GM19468 (cell line): ENCODE results near the gene CTSW.

Experiments
- ATAC-seq: cut with Tn5 transposase; IDR thresholded peaks from one replicate; pipeline ENCODE4 v1.9.1; 2021; ENCODE audit warnings: mild to moderate bottlenecking, moderate library complexity, moderate number of reproducible peaks; ENCODE audit not compliant: unreplicated experiment; ENCODE audit errors: extremely low read depth

CTSW gene

DNA sequence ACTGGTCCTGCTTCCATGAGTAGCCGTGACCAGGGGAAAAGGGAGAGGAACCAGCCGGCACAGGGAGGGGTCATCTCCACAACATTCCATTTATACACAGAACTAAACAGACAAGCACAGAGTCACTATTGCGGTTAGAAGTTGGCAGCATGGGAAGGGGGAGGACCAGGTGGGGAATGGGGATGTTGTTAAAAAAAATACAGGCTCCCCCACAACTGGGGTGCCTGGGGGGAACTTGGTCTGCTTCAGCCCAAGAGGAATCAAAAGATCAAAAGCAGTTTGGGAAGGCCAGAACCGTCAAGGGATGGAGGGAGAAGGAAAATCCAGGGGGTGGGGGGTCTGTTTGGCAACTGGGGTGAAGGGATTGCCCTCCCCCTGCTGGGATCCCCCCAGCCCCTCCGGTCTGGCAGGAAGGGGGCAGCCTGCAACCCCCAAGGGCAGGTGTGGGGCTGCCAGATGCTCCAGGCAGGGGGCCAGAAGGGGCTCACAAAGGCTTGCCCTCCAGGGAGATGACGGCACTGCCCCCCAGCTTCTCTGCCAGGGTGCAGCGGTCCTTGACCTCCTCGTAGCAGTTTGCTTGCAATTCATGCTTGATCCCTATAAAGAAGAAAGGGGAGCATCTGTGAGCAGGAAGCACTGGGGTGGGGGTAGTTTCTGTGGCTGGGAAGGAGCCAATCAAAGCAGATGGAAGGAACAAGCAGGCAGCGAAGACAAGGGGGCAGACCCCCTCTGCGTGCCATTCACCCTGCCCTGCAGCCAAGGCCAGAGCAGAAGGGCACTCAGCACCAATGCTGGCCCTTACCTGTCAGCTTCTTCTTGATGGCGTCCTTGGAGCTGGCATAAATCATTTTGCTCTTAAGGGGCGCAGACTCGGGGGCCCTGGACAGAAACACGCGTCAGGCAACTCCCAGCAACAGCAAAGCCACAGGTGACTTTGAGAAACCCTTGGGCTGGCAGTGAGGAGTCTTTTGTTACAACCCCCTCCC, 24.5 kb upstream of the CTSW start:
- no peak for ATAC-seq

DNA sequence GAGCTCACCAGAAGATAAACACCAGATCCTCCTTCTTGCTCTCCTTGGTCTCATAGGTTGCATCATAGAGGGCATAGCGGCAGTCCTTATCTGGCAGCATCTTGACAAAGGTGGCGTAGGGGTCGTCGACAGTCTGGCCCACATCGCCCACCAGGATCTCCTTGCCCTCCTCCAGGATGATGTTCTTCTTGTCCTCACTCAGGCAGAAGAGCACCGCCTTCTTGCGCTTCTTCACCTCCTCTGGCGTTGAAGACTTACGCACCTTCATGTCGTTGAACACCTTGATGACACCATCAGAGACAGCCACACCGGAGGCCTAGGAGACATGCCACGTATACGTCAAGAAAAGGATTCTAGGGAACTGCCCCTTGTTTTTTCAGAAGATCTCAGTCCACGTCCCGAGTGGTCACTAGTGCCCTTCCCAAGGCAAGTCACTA, 23.7 kb upstream of the CTSW start:
- no peak for ATAC-seq

DNA sequence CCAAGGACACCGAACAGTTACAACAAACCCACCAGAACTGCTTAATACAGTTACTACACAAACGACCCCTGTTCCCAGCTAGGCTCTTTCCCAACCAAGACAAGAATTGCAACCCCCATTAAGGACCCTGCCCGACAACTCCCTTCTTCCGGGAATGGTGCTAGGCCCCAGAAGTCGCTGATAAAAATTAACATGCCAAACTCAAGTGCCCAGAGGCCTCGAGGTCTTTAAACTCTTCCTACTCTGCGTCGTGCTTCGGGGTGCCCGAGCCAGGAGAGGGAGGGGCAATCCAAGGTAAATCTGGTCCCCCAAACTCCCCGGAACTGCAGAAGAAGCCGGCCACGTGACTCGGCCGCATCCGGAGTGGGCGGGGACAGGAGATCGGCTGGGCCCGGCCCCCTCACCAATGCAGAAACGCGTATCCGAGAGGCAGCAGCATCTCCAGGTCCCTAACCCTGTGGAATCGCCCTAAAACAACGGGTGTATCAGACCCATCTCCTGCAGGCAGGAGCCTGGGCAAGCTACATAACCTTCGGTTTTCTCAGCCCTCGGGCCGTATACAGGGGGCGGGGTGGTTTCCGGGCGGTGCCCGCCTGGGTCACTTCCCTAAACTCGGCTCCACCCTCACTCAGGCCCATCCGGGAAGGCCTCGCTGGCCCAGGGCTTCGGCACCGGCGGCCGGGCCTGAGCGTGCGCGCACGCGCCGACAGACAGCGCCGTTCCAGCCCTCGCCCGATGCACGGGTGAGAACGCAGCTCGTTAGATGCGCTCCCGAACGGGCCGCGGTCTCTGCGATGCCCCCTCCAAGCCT, 22.7 kb upstream of the CTSW start:
- ATAC-seq: peak; percentile 14

DNA sequence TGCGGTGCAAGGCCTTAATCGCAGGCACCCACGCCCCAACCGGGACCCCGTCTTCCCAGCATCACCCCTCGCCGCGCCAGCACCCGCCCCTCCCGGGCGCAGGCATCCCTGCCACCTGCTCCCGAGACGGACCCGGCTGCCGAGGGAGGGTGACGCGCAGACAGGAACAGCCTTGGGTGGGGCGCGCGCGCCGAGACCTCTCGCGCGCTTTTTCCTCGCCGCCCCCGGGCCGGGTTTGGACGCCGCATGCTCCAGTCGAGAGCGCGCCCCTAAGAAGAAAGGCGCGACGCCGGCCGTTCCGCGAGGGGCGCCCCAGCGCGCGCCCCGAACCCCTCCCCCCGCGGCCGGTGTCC, 22.2 kb upstream of the CTSW start:
- no peak for ATAC-seq

DNA sequence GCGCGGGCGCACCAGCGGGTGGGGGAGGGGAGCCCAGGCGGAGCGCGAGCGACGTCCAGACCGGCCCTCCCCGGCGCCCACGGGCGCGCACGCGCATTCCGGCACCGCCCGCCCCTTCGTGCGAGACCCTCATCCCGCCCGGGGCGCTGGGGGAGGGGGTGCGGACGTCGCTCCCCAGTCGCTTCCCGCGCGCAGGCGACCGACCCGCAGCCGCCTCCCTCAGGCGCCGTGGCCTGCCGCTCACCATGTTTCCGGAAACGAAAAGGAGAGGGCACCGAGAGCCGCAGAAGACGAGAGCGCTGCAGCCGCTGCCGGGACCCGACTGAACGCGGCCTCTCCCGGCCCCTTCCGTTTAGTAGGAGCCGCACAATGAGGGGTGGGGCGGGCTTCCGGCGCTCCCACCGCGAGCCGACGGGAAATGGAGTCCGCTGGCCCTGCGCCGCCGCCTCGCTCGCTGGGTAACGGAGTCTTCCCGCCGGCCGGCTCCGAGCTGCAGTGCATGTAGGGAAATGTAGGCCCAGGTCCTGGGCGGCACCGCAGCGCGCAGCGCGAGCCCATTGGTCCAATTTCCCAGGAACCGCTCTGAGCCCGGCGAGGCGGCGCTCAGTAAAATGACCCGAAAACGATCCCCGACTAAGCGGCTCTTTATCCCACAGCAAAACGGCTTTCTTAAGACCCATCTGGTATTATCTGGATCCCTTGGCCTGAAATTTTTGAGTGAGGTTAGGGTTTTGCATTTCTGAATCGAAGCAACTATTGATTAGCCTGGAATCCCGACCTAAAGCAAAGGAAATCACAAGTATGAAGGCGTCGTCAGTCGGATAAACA, 21.6 kb upstream of the CTSW start, which contains the start of gene CFL1:
Gene CFL1 (minus strand): TSS at position 328 of the 828 bp plus-strand sequence. CDS start 81 bp downstream, at position 247.
- peak; percentile 30 for ATAC-seq

DNA sequence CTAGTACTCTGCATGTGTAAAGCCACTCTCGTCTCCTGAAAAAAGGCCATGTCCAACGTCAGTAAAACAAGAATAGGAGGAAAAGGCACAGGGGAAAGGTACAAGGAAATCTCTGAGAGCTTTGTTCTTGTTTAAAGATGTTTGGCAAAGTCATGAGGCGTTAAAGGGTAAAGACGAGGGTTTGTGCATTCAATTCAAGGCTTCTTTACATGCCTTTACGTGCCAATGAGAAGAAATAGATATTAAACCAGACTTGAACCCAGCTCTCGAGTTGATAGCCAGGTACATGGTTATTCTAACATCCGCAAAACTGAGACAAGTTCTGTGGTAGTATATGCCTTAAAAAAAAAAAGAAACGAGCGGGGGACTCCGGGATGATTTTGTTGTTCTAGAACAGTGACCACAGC, 21.0 kb upstream of the CTSW start:
- ATAC-seq: no peak

DNA sequence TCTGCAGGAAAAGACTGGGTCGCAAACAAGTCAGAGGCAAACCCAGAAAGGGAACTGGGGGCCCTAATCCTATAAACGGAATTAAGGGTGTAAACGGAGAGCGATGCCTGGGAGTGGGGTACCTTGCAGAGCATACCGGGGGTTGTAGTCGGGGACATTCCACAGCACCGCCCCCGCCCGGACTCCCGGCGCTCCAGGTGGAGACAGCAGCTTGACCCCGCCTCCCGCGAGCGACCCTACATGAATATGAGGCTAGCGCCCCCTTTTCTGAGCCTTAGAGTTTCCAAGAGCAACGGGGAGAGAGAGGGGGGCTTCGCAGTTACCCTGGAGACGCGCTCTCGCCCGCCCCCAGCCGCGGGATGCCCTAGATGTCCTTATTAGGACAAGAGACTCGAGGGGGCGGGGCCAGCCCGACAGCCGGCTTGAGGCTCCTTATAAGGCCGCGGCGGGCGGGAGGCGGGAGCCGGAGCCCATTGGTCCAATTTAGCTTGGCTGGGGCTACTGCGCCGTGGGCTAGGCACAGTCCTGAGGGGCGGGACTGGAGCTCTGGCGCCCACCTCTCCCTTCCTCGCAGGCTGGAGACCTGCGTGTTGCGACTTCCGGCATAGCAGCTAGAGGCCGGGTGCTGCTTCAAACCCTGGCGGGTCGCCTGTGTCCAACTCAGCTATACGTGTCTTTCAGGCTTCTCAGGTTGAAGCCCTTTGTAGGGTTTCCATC, 20.4 kb upstream of the CTSW start:
- peak; percentile 31 for ATAC-seq

DNA sequence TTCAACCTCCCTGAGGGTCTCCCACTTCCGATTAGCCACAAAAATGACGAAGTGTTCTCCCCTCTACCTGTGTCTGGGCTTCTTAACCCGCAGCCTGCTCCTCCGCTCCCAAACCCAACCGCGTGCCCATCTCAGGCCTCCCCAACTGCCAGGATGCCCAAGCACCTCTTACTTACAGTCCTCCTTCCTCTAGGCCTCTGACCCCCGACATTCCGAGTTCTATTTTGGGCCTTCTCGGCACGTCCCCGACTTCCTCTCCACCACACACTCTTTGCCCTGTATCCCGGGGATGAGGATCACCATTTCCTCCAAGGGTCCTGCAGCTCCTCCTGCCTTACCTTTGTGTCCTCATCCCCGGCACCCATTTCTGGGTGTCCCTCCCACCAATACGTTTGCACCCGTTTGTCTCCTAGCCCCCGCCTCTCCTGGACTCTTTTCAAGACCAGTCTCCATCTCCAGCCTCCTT, 19.8 kb upstream of the CTSW start:
- no peak for ATAC-seq

DNA sequence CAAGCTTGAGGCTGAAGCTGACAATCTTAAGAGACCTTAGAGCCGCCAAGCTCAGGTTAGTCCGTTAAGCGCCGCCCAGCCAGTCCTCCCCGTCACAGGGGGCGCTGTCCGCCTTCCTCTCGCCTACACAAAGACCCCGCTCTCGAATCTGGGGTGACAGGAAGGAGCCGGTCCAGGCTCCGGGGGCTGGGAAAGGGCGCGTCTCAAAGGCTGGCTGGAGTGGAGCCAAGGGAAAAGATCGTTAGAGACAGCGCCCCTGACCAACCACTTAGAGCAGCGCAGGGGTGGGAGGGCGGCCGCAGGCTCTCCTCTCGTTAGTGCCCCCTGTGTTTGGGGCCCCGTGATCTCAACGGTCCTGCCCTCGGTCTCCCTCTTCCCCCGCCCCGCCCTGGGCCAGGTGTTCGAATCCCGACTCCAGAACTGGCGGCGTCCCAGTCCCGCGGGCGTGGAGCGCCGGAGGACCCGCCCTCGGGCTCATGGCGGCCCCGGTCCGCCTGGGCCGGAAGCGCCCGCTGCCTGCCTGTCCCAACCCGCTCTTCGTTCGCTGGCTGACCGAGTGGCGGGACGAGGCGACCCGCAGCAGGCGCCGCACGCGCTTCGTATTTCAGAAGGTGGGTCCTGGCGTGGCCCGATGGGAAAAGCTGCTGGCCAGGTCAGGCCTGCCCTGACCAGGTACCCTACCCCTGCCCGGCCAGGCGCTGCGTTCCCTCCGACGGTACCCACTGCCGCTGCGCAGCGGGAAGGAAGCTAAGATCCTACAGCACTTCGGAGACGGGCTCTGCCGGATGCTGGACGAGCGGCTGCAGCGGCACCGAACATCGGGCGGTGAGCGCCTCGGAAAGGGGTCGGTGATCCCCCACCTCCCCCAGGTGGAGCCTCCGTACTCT, 19.1 kb upstream of the CTSW start, which contains the start of gene MUS81:
Gene MUS81 (plus strand): TSS at position 156 of the 887 bp plus-strand sequence. CDS start 321 bp downstream, at position 477.
- ATAC-seq: no peak

DNA sequence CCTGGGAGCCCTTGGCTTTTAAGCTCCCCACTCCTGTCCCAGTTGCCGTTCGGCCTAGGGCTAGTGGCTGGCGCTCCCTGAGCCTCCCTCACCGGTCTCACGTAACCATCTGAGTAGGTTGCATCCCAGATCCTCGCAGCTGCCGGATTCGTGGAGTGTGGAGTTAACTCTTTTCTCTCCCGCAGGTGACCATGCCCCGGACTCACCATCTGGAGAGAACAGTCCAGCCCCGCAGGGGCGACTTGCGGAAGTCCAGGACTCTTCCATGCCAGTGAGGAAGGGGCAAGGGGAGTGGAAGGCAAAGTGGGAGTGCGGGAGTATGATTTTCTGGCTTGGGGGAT, 18.5 kb upstream of the CTSW start:
- ATAC-seq: no peak

DNA sequence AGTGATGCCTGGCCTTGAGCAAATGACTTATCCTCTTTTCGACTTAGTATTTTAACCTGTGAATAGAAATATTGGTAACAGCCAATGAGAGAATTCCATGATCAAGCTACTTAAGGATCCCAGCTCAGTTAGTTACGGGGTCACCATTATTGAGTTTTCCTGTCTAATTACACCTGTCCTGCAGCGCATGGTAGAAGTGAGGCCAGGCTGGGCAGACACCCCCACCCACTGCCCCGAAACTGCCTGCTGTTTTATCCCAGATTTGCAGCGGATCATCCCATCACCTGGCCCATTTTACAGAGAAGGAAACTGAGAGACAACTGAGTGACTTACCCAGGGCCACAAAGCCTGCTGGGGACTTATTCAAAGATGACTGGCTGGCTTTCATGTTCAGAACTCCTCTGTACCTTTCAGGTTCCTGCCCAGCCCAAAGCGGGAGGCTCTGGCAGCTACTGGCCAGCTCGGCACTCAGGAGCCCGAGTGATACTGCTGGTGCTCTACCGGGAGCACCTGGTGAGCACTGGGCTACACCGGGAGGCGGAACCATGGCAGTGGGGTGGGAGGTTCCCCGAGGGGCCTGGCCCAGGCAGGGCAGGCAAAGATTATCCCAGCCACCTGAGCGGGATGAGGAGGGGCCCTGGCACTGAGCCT, 18.0 kb upstream of the CTSW start:
- ATAC-seq: no peak

DNA sequence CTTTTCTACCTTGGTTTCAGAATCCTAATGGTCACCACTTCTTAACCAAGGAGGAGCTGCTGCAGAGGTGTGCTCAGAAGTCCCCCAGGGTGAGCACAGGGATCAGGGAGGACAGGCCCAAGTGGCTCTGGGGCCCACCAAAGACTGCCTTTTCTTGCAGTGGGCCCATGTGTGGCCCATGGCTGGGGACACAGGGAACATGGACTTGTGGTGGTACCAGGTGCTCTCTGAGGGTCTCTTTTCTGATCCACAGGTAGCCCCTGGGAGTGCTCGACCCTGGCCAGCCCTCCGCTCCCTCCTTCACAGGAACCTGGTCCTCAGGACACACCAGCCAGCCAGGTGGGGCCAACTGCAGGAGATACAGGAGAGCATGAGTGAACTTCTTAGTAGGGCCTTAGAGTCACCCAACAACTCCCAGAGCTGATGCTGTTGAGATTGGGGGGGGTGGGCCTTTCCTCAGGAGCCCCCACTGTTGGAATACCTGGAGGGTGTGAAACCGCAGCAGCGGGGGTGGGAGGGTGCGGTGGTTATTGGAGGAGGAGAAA, 17.4 kb upstream of the CTSW start:
- no peak for ATAC-seq

DNA sequence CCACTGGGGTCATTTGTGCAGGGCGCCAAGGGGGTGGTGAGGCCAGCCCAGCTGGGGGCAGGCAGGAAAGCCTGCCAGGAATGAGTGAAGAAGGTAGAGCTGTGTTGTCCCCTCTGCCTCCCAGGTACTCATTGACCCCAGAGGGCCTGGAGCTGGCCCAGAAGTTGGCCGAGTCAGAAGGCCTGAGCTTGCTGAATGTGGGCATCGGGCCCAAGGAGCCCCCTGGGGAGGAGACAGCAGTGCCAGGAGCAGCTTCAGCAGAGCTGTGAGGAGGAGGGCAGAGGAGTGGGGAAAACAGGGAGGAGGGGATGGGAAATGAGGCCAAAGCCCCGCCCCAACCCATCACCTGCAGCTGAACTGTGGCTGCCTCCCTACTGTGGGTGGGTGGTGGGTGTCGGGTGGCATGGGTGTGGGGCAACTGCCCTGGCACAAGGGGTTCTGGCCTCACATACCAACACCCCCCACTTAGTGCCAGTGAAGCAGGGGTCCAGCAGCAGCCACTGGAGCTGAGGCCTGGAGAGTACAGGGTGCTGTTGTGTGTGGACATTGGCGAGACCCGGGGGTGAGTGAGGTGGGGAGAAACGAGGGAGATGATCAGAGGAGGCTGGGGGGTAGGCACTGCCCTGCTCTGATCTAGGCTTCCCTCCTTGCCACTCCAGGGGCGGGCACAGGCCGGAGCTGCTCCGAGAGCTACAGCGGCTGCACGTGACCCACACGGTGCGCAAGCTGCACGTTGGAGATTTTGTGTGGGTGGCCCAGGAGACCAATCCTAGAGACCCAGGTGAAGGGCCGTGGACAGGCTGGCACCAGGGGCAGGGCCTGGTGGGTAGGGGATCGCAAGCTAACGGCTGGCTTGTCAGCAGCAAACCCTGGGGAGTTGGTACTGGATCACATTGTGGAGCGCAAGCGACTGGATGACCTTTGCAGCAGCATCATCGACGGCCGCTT, 16.4 kb upstream of the CTSW start:
- ATAC-seq: no peak

DNA sequence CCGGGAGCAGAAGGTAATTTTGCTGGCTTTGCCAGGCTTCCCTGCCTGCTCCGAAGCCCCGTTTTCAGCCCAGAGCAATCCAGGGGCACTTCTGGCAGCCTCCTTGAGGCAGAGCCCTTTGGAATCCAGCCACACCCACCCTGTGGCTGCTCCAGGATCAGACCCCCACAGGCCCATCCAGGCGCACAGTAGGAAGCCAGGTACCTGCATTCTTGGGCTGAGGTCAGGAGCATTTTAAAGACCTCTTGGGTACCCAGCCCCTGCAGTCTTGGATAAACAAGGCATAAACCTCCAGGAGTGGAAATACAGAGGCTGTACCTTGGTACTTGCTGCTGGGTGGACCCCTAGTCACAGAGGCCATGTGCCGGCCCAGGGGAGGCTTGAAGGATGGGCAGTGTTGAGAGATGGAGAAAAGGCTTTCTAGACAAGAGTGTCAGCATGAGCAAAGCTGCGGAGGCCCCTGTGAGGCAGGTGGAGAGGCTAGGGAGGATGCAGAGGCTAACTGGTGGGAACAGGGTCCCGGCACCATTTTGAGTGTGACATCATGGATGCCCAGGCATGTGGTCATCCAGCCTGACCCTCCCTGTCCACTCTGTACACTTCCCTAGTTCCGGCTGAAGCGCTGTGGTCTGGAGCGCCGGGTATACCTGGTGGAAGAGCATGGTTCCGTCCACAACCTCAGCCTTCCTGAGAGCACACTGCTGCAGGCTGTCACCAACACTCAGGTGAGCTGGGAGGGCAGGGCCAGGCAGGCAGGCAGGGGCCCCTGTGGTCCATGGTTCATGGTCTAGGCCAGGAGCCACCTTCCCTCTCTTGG, 15.5 kb upstream of the CTSW start:
- ATAC-seq: no peak

DNA sequence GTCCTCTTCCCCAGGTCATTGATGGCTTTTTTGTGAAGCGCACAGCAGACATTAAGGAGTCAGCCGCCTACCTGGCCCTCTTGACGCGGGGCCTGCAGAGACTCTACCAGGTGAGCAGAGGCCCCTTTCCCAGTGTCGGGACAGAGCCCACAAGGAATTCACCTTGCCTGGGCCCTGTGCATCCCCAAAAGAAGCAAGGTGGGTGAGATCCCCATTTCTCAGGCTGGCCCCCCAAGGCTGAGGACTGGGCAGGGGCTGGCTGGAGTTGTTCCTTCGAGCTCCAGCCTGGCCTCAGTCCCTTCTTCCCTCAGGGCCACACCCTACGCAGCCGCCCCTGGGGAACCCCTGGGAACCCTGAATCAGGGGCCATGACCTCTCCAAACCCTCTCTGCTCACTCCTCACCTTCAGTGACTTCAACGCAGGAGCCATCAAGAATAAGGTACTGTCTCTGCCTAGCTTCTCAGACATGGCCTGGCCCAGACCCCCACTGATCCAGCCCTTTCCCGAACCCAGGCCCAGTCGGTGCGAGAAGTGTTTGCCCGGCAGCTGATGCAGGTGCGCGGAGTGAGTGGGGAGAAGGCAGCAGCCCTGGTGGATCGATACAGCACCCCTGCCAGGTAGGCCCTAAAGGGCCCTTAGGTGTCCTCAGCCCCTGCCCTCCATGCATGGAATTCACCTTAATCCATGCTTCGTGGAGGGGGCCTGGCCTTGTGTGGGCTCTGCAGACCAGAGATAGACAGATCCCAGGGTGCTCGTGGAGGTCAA, 14.7 kb upstream of the CTSW start:
- ATAC-seq: no peak
